ENCODE data around the gene FCRL2.

The FCRL2 gene, protein sequence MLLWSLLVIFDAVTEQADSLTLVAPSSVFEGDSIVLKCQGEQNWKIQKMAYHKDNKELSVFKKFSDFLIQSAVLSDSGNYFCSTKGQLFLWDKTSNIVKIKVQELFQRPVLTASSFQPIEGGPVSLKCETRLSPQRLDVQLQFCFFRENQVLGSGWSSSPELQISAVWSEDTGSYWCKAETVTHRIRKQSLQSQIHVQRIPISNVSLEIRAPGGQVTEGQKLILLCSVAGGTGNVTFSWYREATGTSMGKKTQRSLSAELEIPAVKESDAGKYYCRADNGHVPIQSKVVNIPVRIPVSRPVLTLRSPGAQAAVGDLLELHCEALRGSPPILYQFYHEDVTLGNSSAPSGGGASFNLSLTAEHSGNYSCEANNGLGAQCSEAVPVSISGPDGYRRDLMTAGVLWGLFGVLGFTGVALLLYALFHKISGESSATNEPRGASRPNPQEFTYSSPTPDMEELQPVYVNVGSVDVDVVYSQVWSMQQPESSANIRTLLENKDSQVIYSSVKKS

DNA sequence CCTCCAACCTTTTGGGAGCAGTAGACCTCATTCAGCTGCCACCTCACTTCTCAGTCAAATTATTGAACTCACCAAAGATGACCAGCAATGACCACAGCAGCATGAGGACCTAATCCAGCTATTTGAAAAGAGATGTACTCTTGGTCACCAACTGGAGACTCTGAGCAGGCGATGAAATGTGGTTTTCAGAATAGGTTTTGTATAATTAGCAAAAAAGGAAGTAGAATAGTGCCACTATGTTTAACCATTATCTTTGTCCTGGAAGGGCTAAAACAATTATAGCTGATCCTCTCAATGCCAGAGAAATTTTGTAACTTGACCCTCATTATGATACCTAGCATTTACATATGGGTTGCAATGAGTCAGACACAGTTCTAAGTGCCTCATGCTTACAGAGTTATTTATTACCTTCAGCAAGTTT is at the start of gene FCRL2:
FCRL2 (minus strand) TSS at position 162 of the 421 bp plus-strand sequence; CDS start at position 103, 59 bp downstream.
- no peak for DNase-seq (ENCODE audit: low spot score)

DNA sequence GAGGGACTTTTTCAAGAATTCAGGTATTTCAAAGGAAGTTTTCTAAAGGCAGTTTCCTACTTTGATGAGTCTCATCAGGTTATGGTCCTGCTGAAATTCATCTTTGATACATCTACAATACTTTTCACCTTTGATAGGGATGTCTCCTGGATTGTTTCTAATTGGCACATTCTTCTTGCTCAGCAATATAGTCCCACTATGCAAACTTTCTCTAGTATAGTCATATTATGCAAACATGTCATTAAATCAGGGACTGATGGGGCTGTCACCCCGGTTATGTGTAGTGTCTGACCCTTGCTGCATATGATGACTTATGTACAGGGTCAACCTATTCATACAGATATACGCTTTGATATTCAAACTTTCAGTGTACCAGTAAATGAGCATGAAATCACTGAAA is 43.4 kb upstream of the FCRL2 start:
- DNase-seq (ENCODE audit: low spot score), result no peak

DNA sequence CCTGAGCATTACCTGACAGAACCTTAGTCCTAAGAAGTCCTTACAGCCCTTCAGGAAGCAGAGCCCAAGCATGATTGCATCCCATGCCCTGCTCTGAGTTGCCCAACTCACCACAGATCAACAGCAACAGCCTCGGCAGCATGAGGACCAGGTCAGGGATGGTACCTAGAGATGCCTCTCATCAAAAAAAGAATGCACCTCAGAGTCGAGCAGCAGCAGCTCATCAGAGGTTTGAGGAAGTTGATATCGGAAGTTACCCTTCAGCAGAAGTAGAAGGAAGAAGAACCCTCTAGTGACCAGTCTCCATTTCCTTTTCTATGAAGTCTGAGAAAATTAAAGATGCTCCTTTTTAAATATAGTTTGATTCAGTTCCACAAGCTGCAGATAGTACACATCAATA is 43.0 kb upstream of the FCRL2 start, which contains the start of gene FCRL1:
FCRL1 (minus strand) TSS at position 225 of the 400 bp plus-strand sequence; CDS start at position 142, 83 bp downstream.
- DNase-seq (ENCODE audit: low spot score), result no peak

DNA sequence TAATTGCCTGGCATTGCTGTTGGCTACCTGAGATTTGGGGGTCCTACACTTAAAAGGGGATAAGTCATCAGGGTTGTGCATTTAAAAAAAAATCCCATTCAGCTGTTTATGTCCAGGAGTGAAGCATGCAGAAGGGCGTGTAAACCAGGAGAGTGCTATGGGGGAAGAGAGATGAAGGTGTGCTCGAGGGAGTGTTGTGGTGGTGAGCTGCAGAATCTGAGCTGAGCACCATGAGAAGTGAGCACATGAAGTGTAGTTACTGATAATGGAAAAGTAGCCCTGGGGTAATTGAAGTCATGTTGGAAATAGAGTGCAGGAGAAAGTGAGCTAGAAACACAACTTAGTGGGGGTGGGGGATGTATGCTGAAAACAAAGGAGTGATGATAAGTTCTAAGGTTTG is 42.3 kb upstream of the FCRL2 start:
- DNase-seq (ENCODE audit: low spot score), result no peak

DNA sequence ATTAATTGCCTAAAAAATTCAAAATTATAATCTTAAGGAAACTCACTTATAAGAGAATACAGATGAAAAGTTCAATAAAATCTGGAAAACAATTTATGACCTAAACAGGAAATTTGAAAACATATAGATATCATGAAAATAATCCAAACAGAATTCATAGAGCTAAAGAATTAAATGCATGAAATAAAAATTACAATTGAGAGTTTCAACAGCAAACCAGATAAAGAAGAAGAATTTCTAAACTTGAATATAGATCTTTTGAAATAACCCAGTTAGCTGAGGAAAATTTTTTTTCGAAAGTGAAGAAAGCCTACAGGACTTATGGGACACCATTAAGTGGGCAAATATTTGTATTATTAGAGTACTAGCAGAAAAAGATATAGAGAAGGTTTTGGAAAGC is 36.3 kb upstream of the FCRL2 start:
- DNase-seq (ENCODE audit: low spot score), result no peak

DNA sequence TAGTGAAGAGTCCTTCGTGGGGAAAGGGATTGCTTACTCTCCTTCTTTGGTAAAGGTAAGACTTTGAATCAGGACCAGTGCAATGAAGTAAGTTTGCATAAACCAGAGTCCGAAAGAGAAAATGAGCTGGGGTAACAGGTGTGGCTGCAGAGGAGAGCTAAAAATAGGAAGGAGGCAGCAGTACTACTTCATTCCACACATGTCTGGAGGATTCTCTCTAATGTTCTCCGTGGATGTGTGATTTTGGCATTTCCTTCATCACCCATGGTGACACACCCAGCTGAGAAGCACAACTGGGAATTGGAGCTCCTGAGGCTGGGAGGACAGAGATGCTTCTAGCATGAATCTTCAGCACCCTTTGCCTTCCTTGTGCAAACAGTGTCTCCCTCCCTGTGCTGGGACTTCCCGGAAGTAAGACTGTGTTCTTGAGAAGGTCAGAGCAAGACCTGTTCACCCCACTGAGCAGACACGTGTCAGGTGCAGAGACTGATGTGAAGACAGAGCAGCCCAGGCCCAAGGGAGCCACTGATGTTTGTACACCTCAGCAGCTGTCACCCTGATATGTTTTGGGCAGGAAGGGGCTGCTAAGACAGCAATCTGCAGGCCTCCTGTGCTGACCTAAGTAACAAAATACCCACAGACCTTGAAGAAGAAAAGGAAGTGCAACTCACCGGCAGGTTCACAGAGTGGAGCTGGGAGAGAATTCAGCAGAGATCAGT is 29.7 kb upstream of the FCRL2 start:
- no peak for DNase-seq (ENCODE audit: low spot score)

DNA sequence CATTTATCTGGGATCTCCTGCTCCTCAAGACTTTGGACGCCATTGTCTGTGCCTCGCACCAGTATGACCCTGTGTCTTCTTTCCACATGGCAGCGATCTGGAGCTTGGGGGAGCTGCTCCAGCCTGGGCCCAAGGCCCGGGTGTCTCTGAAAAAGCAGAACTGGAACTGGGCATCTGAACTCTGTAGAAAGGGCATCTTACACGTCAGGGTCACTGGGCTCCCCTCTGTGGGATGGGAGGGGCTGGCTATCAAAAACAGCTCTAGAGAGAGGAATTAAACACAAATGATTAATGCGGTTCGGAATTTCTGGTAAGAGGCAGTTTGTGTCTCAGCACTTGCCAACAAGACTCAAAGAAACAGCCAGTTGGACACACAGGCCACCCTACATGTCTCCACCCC is 26.9 kb upstream of the FCRL2 start:
- DNase-seq (ENCODE audit: low spot score), result no peak

DNA sequence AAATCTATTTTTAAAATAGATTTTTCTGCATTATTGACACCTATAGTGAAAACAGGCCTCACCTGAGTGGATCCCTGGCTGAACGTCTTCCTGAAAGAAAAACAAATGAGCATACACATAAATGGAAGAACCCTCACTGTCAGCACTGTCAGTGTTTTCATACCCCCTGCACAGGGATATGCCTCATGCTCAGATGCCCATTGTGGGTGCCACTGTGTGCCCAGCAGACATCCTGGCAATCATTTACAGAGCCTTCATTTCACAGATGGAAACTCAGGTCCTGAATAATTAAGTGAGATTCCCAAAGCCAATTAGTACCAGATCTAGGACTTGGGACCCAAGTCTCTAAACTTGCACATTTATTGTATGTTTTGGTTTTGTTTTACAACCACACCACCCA is 23.1 kb upstream of the FCRL2 start:
- no peak for DNase-seq (ENCODE audit: low spot score)

DNA sequence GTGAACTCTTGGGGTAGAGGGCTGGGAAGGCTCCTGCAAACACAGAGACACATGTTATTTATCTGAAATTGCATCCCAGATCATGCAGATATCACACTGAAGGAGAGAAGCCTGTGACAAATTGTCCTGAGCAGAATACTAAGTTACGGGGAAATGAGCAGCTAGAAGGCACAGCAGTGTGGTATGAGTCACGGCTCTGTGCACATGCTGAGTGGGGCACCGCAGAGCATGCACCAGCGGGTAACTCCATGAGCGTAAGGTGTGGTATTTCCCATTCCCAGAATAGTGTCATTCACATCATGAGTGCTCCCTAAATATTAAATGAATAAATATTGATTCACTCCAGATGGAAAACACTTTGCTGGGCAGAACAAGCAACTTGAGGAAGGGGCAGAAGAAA is 21.3 kb upstream of the FCRL2 start:
- DNase-seq (ENCODE audit: low spot score), result no peak

DNA sequence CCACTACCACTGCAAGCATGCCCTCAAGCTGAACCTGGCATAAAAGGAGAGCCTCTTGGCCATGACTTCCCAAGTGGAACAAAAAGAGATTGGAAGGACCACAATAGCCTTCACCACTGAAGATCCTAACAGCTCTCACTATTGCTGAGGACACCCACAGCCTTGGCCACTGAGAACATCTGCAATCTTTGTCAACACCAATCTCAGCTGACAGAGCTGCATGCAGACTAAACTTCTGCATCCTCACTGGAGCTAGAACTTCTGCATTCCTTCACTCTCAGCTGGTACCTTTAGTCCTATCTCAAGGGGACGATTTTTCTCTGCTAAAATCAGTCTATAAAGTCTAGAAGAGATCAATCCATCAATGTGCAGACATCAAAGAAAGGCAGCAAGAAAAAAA is 8.3 kb upstream of the FCRL2 start:
- no peak for DNase-seq (ENCODE audit: low spot score)

DNA sequence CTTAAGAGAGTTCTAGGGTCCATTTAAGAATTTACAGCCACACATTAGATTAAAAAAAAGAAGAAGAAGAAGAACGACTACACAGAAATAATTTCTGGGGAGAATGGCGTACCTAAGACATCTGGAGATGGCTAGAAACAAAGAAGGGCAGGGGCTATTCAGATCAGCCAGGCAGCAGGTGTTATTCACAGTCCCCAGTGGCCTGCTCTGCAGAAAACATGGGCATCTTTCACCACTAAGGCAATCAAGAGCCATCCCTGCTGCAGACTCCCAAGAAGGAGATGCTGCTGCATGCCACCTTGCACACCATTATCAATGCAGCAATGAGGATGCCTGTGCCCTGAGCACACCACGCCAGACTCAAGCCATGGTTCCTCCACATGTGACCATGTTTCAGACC is 7.9 kb upstream of the FCRL2 start:
- no peak for DNase-seq (ENCODE audit: low spot score)

DNA sequence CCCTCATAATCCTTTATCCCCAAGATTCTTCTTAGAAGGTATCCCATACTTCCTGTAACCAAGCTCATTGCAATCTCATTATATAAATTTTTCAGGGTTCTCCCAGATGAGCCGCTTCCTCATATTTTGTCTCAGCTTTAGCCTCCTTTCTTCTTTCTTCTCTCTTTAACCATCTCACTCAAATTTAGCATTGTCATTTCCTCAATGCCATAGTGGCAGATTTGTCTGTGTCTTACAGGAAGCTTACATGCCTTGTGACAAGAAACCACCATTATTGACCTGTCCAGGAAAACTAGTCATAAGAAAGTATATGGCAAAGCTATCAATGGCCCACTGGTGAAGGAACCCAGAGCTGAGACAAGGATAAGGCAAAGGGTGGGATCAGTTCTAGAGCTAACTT is 6.0 kb upstream of the FCRL2 start:
- no peak for DNase-seq (ENCODE audit: low spot score)

DNA sequence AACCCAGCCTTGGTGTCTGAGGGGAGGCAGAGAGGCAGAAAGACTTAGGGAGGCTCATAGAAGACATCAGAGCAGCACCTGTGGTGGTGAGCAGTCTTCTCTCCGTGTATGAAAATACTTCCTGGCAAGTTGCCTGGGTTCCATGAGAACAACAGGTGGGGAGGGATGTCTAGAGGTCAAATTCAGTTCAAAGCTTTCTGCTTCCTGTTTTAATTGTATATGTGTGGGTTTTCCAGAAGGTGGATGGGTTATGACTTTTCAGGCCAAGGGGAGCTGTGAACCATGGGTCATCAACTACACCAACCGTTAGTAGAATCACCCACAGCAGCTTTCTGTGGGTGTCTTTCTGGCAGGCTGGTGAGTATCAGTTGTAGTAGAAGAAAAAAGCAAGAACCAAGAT is 4.1 kb upstream of the FCRL2 start:
- DNase-seq (ENCODE audit: low spot score), result no peak

DNA sequence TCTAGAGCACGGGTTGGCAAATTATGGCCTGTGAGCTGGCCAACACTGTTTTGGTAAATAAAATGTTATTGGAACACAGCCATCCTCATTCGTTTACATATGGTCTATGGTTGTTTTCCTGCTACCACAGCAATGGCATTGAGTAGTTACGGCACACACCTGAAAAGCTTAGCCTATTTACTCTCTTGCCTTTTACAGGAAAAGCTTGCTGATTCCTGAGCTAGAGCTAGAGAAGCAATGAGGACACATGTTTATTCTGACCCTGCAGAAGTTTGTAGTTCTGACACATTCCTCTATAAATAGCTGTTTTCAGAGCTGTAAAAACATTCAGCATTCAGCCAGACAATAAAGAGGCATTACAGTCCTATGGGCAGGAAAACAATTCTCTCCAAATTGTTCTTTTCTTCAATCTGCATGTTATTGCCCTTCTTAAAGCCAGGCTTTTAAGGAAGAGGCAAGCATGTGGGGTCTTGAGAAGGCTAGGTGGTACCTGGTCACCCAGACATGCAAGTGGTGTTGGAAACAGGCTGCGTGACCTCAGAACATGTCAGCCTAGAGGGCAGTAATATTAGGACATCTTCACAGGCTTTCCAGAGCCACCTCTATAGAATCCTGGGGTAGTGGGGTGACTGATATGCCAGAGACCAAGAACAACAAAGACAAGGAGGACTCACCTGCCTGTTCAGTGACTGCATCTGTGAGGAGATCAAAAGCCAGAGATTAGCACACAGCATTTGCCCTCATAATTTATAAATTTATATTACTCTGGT is 1.6 kb downstream of the FCRL2 start:
- DNase-seq (ENCODE audit: low spot score), result no peak

DNA sequence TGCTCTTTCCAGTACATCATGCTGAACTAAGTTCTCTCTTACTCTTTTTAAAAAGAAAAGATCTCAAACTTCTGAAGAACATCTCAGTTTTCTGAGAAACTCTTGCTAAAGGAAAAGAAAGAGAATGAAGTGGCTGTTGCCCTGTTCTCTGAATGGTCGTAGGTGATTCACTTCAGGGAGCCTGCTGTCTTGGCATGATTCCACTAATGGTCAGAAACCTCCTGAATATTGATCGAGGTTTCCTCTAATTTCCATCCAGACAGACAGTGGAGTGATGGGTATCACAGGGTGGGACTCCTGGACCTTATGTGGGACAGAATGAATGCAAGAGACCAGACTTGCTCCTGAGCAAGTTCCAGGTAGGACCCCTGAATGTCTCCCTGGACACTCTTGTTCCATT is 2.5 kb downstream of the FCRL2 start:
- no peak for DNase-seq (ENCODE audit: low spot score)

DNA sequence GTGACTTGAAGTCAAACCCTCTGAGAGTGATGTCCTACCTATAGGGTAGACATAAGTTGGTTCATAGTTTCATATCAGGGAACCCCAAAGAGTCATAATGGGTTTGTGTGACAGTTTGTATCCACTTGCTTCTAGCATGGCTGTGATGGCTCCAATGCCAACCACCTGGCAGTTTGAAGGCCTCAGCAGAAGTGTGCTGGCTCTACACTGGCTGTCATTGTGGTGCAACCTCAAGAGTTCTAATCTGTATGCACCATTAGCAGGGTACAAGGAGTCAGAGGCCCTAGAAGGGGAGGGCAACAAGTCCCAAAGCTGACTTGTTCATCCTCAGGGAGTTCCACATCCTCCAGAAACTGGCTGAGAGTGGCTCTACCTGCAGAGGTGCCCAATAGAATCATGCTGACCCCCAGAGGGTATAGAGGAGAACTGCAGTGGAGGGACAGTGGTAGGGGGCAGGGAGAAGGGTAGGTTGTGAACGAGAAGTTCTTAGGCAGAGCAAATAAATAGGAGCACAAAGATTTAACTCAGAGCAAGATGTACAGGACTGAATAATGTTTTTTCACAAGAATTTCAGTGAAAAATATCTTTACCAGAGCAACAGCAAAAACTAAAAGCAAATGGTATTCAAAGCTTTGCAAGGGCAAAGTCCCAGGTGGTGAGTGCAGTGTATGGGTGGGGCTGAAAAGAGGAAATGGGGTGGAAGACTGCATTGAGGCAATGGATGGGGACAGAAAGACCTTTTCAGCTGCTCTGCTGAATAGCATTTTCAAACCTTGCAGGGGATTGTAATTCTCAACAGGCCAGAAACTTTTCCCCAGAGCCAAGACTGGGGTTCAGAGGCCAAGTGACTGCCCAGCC is 3.2 kb downstream of the FCRL2 start:
- DNase-seq (ENCODE audit: low spot score), result no peak

DNA sequence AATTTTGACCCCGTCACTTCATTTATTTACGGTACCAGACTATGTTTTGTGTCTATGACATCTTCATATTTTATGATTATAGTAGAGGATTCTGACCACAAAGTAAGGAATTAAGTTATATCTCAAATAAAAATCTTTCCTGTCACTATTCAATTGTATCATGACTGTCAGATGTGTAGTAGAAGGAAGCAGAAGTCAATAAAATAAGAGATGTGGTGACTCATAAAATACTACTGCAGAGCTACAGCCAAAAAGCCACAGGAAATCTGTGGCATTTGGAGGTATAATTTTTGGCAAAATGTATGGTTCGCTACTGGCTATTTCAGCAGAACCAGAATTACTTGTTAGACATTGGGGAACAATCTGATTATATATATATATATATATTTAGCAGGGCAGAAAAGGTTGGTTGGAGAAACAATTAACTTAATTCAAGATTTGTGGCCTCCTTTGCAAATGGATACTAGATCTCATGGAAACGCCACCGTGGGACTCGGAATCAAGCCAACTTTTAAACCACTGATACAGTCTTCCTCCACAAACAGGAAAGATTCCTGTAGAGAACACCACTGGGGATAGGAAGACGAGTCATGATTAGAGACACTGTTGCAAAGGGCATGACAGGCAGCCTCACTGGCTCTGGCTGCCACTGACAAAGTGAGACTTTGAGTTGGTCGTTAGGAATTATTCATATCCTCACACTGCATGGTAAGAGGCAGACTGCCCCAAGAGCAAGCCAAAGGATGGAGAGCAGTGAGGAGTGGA is 5.1 kb downstream of the FCRL2 start:
- DNase-seq (ENCODE audit: low spot score), result no peak

DNA sequence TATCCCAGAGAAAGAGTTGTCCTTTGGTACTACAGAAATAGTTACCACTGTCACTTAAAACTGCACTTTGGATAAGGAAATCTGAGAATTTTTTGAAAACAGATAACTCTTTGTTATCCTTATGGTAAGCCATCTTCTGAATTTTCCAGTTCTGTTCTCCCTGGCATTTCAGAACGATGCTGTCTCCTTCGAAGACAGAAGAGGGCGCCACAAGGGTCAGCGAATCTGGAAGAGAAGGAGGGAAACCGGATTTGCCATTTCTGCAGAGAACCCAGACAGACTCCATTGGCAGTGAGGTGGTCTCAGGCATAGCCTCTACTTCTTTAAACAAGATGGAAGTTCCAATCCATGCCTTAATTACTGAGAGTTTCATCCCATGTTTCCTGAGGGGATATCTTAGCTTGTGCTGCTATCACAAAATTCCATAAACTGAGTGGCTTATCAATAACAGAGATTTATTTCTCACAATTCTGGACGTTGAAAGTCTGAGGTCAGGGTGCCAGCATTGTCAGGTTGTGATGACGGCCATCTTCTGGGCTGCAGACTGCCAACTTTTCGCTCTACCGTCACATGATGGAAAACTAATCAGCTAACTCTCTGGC is 6.4 kb downstream of the FCRL2 start:
- DNase-seq (ENCODE audit: low spot score), result no peak

DNA sequence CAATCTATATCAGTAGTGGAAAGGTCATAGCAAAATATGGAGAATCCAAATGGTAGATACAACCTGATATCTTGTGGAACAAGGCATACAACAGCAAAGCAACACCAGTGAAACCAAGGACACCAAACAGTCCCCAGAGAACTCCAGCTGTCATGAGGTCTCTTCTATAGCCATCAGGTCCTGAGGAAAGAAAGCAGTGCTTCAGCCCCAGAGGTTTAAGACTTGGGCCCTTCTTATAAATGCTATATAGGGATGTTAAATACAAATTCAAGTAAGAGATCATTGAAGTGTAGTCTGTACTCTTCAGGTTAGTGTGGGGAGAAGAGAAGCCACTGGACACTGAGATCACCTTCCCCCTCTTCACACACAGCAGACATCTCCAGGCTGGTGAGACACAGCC is 10.1 kb downstream of the FCRL2 start:
- no peak for DNase-seq (ENCODE audit: low spot score)

DNA sequence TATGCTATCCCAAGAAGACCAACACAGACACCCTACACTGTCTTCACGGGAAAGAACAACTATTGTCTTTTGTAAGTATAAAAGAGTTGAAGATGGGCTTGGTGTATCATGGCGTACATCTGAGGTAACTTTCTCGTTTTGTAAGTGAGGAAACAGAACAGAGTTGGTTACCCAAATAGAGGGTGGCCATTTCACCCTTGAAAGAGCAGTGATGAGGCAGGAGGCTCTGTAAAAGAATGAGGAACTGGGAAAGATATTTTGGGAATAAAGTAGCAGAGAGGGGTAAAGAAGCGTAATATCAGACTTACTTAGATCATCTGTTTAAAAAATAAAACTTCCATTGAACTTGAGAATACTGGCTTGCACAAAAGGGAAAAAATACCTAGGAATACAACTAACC is 18.9 kb downstream of the FCRL2 start:
- DNase-seq (ENCODE audit: low spot score), result no peak

All from LoVo (cell line).